Measurements from ENCODE around the gene SGCA. TPM values are rescaled to one million over a fixed set of nuclear protein-coding genes. Genes with fewer than 3 reads are reported as not detected.

The SGCA gene
- polyA plus RNA-seq, 1 donor from 2014 or later, result 0.43 TPM

Other genes with a start within 250 kb of the SGCA start
- gene DLX4, start 196.8 kb upstream of the SGCA start, polyA plus RNA-seq, result not detected in 2 replicates
- gene DLX3, start 170.8 kb upstream of the SGCA start, polyA plus RNA-seq, result not detected in 2 replicates
- gene ITGA3, start 109.9 kb upstream of the SGCA start, polyA plus RNA-seq, result 33.0 and 37.2 TPM in 2 replicates
- 36.2 and 41.7 TPM in 2 replicates for gene PDK2, start 70.7 kb upstream of the SGCA start, polyA plus RNA-seq
- 105 and 128 TPM in 2 replicates for gene SAMD14, start 35.8 kb upstream of the SGCA start, polyA plus RNA-seq
- 29.2 and 30.5 TPM in 2 replicates for gene PPP1R9B, start 15.3 kb upstream of the SGCA start, polyA plus RNA-seq
- gene COL1A1, start 35.6 kb downstream of the SGCA start, polyA plus RNA-seq, result 0.14 TPM in 1 of 2 replicates, not detected in the other
- gene TMEM92, start 108.5 kb downstream of the SGCA start, polyA plus RNA-seq, result not detected in 2 replicates
- 6.9 and 9.5 TPM in 2 replicates for gene XYLT2, start 180.1 kb downstream of the SGCA start, polyA plus RNA-seq
- 118 and 138 TPM in 2 replicates for gene MRPL27, start 207.2 kb downstream of the SGCA start, polyA plus RNA-seq
- gene EME1, start 207.2 kb downstream of the SGCA start, polyA plus RNA-seq, result 1.1 and 5.4 TPM in 2 replicates
- gene LRRC59, start 231.5 kb downstream of the SGCA start, polyA plus RNA-seq, result 67.2 and 71.4 TPM in 2 replicates